Measurements from ENCODE around the gene P4HB.

DNA sequence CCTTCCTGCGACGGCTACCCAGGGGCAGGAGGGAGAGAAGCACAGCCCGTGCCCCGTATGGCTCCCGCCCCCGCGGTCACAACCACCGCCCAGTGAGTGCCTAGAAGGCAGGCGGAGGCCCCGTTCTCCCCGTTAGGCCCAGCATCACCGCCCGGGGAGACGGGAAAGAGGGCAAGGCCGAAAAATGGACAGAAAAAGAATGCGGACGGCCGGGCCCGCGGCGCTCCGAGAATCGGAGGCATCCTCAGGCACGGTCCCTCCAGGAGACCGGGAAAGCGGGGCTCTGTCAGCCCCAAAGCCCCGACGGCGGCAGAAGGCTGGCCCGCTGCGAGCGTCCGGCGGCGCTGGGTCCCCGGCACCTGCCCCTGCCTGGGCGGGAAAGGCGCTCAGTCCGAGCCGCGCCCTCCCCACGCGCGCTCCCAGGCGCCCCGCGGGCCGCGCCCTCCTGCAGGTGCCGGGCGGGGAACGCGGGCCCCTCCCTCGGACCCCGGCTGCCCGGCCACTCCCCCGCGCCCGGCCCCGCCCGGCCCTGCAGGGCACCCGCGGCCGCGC, 27.7 kb downstream of the P4HB start:
- TF ChIP-seq CTCF (IDR thresholded peaks at IDR 0.05): no peak
- no peak for TF ChIP-seq POLR2A (IDR thresholded peaks at IDR 0.05)

Measured in tibial nerve (tissue), 3 donors.